ENCODE measurements around the gene VSX1.

Gene VSX1

GRCh38 chr20:25081730-25082497 lies at the start of gene VSX1:
VSX1 (minus strand) TSS chr20:25082141; CDS start chr20:25082096, 45 bp downstream.
- H3K9me3 Mint-ChIP-seq: no peaks in the 10 kb centered on the region
- H3K27ac Mint-ChIP-seq: no peak within 1 kb of the TSS
- H3K36me3 Mint-ChIP-seq (ENCODE audit: low read depth): no peaks in the 10 kb centered on the region
- no peak for DNase-seq
- H3K4me3 Mint-ChIP-seq: no peak within 1 kb of the TSS
- peaks cover 36% of the 10 kb centered on the region for H3K4me1 Mint-ChIP-seq (ENCODE audit: low read depth)
- H3K27me3 Mint-ChIP-seq: peaks cover 88% of the 10 kb centered on the region

GRCh38 chr20:25129908-25130307 lies 48.0 kb upstream of the VSX1 start:
- no peaks in the 10 kb centered on the region for H3K4me1 Mint-ChIP-seq (ENCODE audit: low read depth)
- no peak for DNase-seq
- H3K36me3 Mint-ChIP-seq (ENCODE audit: low read depth): no peaks in the 10 kb centered on the region
- H3K4me3 Mint-ChIP-seq: no peak overlapping the region
- H3K9me3 Mint-ChIP-seq: no peaks in the 10 kb centered on the region
- peaks cover 6% of the 10 kb centered on the region for H3K27me3 Mint-ChIP-seq
- no peak overlapping the region for H3K27ac Mint-ChIP-seq

GRCh38 chr20:25129428-25129827 lies 47.5 kb upstream of the VSX1 start:
- Mint-ChIP-seq H3K27ac (no peak overlapping the region), H3K9me3 (no peaks in the 10 kb centered on the region), H3K4me3 (no peak overlapping the region), H3K4me1 (ENCODE audit: low read depth) (no peaks in the 10 kb centered on the region), H3K27me3 (peaks cover 6% of the 10 kb centered on the region), H3K36me3 (ENCODE audit: low read depth) (no peaks in the 10 kb centered on the region)
- DNase-seq: no peak

GRCh38 chr20:25128649-25129048 lies 46.7 kb upstream of the VSX1 start:
- Mint-ChIP-seq H3K27ac (no peak overlapping the region), H3K4me1 (ENCODE audit: low read depth) (no peaks in the 10 kb centered on the region), H3K27me3 (peaks cover 6% of the 10 kb centered on the region), H3K36me3 (ENCODE audit: low read depth) (no peaks in the 10 kb centered on the region), H3K9me3 (no peaks in the 10 kb centered on the region), H3K4me3 (no peak overlapping the region)
- no peak for DNase-seq

- Mint-ChIP-seq H3K4me1 (ENCODE audit: low read depth) (no peaks in the 10 kb centered on the region), H3K4me3 (no peak overlapping the region), H3K9me3 (no peaks in the 10 kb centered on the region), H3K36me3 (ENCODE audit: low read depth) (no peaks in the 10 kb centered on the region), H3K27me3 (peaks cover under 1% of the 10 kb centered on the region), H3K27ac (no peak overlapping the region)
- DNase-seq: no peak
Measured at GRCh38 chr20:25127761-25128537, 46.0 kb upstream of the VSX1 start.

GRCh38 chr20:25126204-25127029 lies 44.5 kb upstream of the VSX1 start:
- Mint-ChIP-seq H3K36me3 (ENCODE audit: low read depth) (no peaks in the 10 kb centered on the region), H3K4me3 (no peak overlapping the region), H3K27me3 (no peaks in the 10 kb centered on the region), H3K27ac (no peak overlapping the region), H3K4me1 (ENCODE audit: low read depth) (no peaks in the 10 kb centered on the region), H3K9me3 (no peaks in the 10 kb centered on the region)
- DNase-seq: no peak

GRCh38 chr20:25125636-25126035 lies 43.7 kb upstream of the VSX1 start:
- Mint-ChIP-seq H3K9me3 (no peaks in the 10 kb centered on the region), H3K36me3 (ENCODE audit: low read depth) (no peaks in the 10 kb centered on the region), H3K4me1 (ENCODE audit: low read depth) (no peaks in the 10 kb centered on the region), H3K27ac (no peak overlapping the region), H3K27me3 (no peaks in the 10 kb centered on the region), H3K4me3 (no peak overlapping the region)
- DNase-seq: no peak

GRCh38 chr20:25120920-25121319 lies 39.0 kb upstream of the VSX1 start:
- H3K27me3 Mint-ChIP-seq: peaks cover 3% of the 10 kb centered on the region
- no peak for DNase-seq
- H3K4me1 Mint-ChIP-seq (ENCODE audit: low read depth): no peaks in the 10 kb centered on the region
- no peak overlapping the region for H3K4me3 Mint-ChIP-seq
- H3K36me3 Mint-ChIP-seq (ENCODE audit: low read depth): no peaks in the 10 kb centered on the region
- H3K9me3 Mint-ChIP-seq: no peaks in the 10 kb centered on the region
- no peak overlapping the region for H3K27ac Mint-ChIP-seq

GRCh38 chr20:25120457-25120856 lies 38.5 kb upstream of the VSX1 start:
- no peak overlapping the region for H3K4me3 Mint-ChIP-seq
- H3K9me3 Mint-ChIP-seq: no peaks in the 10 kb centered on the region
- DNase-seq: no peak
- no peaks in the 10 kb centered on the region for H3K36me3 Mint-ChIP-seq (ENCODE audit: low read depth)
- no peaks in the 10 kb centered on the region for H3K4me1 Mint-ChIP-seq (ENCODE audit: low read depth)
- no peak overlapping the region for H3K27ac Mint-ChIP-seq
- peaks cover 3% of the 10 kb centered on the region for H3K27me3 Mint-ChIP-seq

- no peak overlapping the region for H3K4me3 Mint-ChIP-seq
- H3K9me3 Mint-ChIP-seq: no peaks in the 10 kb centered on the region
- H3K4me1 Mint-ChIP-seq (ENCODE audit: low read depth): no peaks in the 10 kb centered on the region
- H3K27ac Mint-ChIP-seq: no peak overlapping the region
- H3K36me3 Mint-ChIP-seq (ENCODE audit: low read depth): no peaks in the 10 kb centered on the region
- peaks cover 3% of the 10 kb centered on the region for H3K27me3 Mint-ChIP-seq
- DNase-seq: no peak
Measured at GRCh38 chr20:25118529-25118928, 36.6 kb upstream of the VSX1 start.

GRCh38 chr20:25117990-25118389 lies 36.0 kb upstream of the VSX1 start:
- H3K36me3 Mint-ChIP-seq (ENCODE audit: low read depth): no peaks in the 10 kb centered on the region
- no peak overlapping the region for H3K4me3 Mint-ChIP-seq
- no peak overlapping the region for H3K27ac Mint-ChIP-seq
- no peak for DNase-seq
- H3K9me3 Mint-ChIP-seq: no peaks in the 10 kb centered on the region
- no peaks in the 10 kb centered on the region for H3K4me1 Mint-ChIP-seq (ENCODE audit: low read depth)
- H3K27me3 Mint-ChIP-seq: peaks cover 3% of the 10 kb centered on the region

GRCh38 chr20:25116739-25117458 lies 35.0 kb upstream of the VSX1 start:
- H3K36me3 Mint-ChIP-seq (ENCODE audit: low read depth): no peaks in the 10 kb centered on the region
- H3K27ac Mint-ChIP-seq: no peak overlapping the region
- no peaks in the 10 kb centered on the region for H3K4me1 Mint-ChIP-seq (ENCODE audit: low read depth)
- no peaks in the 10 kb centered on the region for H3K9me3 Mint-ChIP-seq
- no peak for DNase-seq
- H3K4me3 Mint-ChIP-seq: no peak overlapping the region
- peaks cover 3% of the 10 kb centered on the region for H3K27me3 Mint-ChIP-seq

- peaks cover 12% of the 10 kb centered on the region for H3K4me1 Mint-ChIP-seq (ENCODE audit: low read depth)
- peaks cover 31% of the 10 kb centered on the region for H3K27me3 Mint-ChIP-seq
- DNase-seq: no peak
- H3K36me3 Mint-ChIP-seq (ENCODE audit: low read depth): no peaks in the 10 kb centered on the region
- H3K27ac Mint-ChIP-seq: no peak overlapping the region
- H3K9me3 Mint-ChIP-seq: no peaks in the 10 kb centered on the region
- no peak overlapping the region for H3K4me3 Mint-ChIP-seq
Measured at GRCh38 chr20:25103526-25103925, 21.6 kb upstream of the VSX1 start.

- no peak overlapping the region for H3K4me3 Mint-ChIP-seq
- H3K36me3 Mint-ChIP-seq (ENCODE audit: low read depth): no peaks in the 10 kb centered on the region
- no peak overlapping the region for H3K27ac Mint-ChIP-seq
- H3K4me1 Mint-ChIP-seq (ENCODE audit: low read depth): peaks cover 13% of the 10 kb centered on the region
- H3K9me3 Mint-ChIP-seq: no peaks in the 10 kb centered on the region
- DNase-seq: no peak
- H3K27me3 Mint-ChIP-seq: peaks cover 10% of the 10 kb centered on the region
Measured at GRCh38 chr20:25100914-25101313, 19.0 kb upstream of the VSX1 start.
